ENCODE results near the gene LTB4R2.
"Not testable (repeated sequence)": the region's sequence is repeated elsewhere in the genome, so short reads cannot be mapped to it uniquely, and the experiment has no call there.

LTB4R2 gene

DNA sequence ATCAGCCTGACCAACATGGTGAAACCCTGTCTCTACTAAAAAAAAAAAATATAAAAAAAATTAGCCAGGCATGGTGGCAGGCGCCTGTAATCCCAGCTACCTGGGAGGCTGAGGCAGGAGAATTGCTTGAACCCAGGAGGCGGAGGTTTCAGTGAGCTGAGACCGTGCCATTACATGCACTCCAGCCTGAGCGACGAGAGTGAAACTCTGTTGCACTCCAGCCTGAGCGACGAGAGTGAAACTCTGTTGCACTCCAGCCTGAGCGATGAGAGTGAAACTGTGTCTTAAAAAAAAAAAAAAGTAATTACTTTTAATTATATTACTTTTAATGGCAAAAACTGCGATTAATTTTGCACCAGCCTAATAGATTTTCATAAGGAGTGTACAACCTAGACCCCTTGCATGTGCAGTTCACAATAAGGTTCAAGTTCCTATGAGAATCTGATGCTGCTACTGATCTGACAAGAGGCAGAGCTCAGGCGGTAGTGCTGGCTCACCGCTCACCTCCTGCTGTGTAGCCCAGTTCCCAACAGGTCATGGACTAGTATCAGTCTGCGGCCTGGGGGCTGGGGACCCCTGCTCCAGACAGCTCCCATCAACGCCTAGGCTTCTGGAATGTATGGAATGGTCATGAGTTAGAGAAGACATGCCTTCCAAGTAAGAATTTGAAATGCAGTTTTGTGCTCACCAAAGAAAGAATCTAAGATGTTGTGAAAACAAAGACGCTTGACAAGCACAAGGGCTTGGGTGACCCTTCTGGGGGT lies 11.5 kb downstream of the LTB4R2 start:
- DNase-seq, result no peak

DNA sequence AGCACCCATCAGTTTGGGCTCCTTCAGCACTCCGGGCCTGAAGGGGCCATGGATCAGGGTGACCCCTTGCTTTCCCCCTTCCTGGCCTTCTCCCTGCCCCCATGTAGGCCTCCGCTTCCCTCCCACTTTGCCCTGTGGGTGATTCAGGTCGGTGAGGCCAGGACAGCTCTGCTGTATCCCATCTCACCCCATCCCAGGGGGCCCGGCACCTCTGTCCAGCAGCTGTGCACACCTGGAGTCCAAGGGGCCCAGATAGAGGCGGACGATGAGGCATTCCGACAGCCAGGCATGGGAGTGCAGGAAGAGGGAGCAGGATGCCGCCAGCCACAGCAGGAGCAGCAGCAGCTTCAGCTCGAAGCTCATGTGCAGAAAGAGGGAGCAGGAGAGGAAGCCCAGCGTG lies 12.7 kb downstream of the LTB4R2 start:
- DNase-seq, result no peak

DNA sequence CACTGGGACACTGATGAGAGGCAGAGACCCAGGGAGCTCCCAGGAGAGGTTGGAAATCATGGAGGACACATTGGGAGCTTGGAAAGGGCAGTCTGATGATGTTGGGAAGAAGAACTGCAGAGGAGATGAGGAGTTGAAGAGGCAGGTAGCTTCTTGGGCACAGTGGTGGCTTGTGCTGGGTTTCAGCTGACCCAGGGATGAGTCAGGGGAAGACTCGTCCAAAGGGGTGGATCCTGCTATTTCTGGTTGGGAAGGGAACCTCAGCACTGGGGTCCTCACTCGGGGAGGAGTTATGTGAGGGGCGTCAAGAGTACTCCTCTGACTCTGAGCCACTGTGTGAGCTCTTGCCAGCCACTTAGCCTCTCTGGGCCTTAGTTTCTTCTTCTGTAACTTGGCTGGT lies 13.4 kb downstream of the LTB4R2 start:
- DNase-seq, result no peak

DNA sequence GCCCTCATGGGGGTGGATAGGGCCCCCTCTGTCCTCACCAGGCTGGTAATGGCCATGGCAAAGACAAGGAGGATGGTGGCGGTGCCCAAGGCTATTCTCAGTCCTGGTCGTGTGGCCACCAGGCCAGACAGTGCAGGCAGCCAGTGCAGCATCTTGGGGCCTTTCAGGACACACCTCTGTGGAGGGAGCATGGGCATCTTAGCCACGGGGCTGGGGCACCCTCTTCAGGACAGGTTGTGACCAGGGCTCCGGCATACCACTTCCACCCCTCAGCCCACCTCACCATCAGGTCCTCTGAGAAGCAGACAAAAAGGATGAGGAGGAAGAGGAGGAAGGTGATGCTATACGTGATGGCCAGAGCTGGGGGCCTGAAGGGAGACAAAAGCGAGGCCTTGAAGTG lies 14.1 kb downstream of the LTB4R2 start:
- no peak for DNase-seq

DNA sequence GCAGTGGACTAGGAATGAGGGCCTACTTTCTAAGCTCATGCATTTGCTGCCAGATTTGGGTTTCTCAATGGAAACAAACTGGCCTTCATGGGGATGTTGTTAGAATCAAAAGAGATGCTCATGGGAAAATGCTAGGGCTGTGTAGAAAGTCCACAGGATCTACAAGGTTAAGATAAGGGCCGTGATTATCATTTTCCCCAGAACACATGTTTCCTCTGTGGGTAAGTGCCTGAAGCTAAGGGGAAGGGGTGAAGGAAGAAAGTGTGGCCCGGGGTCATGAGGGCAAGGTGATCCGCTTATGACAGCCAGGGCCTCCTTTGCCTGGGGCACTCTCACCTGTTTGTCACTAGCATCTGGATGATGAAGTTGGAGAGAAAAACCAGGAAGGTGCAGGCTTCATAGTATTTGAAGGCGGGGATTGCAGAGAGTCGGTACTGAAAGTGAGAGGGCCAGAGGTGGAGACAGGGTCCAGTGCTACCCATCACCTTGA lies 15.1 kb downstream of the LTB4R2 start:
- DNase-seq, result no peak

DNA sequence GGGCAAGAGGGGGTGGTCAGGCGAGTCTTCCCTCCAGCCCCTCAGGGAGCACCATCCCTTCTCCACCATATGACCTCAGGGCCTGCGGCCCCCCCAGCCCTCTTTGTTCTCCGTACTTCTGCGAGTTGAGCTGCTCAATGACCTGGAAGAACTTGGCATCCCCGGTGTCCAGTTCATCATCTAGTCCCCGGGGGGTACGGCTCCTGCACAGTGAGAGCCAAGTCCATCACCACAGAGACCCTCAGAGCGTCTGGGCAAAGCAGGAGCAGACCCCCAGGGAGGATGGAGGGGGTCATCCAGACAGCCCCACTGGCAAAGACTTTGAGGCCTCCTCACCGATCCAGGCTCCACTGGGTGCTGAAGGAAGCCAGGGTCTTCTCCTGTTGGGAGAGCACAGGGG lies 16.0 kb downstream of the LTB4R2 start:
- DNase-seq, result no peak

- no peak for DNase-seq
These were observed 17.4 kb downstream of the LTB4R2 start for GRCh38 chr14:24327303-24327702.

GRCh38 chr14:24327914-24328313 lies 18.0 kb downstream of the LTB4R2 start:
- DNase-seq, result not testable (repeated sequence)

DNA sequence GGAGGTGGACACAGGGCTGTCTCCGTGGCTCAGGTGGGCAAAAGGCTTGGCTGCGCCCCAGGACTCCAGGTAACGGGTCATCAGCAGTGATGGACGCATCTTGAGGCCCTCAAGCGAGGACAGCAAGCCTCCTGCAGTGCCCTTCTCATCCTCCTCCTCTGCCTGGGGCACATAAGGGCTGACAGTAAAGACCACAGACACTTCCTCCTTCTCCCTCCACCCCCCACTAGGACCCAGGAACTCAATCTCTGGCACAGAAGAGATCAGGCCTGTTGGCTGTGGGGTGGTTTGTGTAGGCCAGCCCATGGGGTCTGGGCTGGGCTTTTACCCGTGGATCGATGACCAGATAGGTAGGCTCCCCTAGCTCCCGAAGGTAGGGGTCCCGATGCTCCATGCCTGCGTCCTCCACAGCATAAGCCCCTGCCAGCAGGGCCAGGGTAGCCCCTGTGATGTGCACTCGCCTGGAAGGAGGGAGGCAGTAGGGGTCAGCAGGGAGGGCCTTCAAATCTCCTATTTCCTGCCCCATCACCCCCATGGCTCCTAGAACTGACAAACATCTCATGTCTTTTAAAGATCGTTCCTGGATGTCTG lies 19.2 kb downstream of the LTB4R2 start:
- DNase-seq, result no peak

GRCh38 chr14:24329736-24330135 lies 19.8 kb downstream of the LTB4R2 start:
- no peak for DNase-seq

DNA sequence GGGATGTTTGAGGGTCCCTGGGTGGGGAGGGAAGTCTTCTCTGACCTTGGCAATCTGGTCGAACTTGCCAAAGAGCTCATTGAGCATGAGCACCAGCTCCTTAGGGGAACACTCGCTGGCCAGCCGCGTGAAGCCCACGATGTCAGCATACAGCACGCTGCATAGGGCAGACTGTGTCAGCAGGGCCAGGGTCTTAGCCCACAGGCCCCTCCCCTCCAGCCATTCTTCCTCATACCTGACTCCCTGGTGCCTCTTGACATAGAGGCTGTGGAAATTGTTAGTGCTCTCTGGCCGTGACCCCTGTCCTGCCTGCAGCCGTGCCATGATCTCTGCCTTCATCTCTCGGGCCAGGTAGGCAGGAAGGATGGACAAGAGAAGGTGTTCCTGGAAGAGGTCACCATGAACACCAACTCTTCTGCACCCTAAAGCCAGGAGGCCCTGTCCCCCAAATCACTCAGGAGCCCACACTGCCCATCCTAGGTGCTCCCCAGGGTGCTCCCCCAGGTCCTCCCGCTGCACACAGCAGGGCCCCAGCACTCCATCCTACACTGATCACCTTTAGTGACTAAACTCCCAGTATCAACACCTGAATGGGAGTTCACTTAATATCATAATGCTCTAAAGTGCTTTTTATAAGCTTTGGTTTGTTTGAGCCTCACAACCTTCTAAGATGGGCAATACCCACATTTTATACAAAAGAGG lies 21.2 kb downstream of the LTB4R2 start:
- DNase-seq, result no peak

- peak; percentile 45 for DNase-seq
These were observed 21.9 kb downstream of the LTB4R2 start for GRCh38 chr14:24331731-24332267.

- no peak for DNase-seq
These were observed 22.5 kb downstream of the LTB4R2 start for GRCh38 chr14:24332268-24332993.

DNA sequence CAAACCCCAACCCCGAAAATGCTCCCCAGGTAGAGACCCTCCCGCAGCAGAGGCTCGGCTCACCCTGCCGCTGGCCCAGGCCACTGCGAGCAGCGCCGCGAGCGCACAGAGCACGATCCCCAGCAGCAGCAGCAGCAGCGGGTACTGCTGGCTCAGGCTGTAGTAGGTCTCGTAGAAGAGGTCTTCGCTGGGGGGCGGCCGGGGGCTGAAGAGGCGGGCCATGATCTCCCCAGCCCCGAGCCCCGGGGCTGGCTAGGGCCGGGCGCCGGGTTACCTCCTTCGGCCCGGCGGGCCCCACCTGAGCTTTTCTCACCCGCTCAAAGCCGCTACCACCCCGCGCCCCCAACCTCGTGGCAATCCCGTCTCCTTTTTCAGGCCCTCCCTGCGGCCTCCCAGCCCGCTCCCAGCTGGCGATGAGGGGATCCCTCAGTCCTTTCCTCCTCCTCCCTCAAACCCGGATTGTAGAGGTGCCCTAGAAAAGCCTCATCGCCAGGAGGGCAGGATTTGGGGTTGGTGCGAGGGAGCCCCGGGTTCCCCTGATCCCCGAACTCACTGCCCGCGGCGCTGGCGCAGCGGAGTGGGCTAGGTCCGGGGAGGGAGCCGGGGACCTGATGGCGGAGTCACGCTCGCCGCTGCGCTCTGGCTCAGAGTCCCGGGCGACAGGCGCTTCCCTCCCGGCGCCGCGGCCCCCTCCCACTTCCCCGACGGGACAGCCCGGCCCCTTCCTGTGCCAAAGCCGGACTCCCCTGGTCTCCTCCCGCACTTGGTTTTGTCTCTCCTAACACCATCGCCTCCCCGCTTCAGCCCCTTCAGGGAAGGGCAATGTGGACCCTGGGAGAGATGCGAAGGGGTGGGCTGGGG lies 24.7 kb downstream of the LTB4R2 start, which contains the start of gene ADCY4:
ADCY4 (minus strand) TSS at position 641 of the 861 bp plus-strand sequence; CDS start at position 222, 419 bp downstream.
- DNase-seq, result no peak

DNA sequence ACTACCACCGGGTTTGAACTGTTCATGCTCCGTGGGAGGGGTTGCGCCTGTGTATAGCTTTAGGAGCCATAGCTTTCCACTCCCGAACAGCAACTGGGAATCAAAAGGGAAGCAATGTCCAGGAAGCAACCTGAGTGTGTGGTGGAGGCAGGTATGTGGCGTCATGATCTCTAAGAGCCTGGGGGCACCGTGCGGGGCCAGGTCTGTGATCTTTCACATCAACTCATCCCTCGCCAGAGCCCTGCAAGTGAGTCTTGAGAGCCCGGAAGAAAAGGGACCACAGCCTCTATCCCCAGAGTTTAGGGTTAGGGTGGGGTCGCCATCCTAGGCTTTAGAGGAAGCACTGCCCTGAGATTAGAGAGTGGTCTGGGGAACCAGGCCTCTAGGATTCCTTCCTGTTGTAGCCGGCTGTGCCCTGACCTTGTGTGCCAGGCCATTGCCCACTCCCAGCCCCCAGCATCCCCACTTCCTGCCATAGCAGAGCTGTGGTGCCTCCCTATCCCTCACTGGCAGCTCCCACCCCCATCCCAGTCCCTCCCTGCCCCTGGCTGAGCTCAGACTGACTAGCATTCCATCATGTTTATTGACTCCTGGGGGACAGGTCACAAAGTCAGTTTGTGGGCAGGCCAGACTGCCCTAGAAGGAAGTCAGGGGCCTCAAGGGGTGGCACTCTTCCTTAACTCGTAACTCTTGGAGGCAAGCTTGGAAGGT lies 25.7 kb downstream of the LTB4R2 start:
- DNase-seq, result no peak

DNA sequence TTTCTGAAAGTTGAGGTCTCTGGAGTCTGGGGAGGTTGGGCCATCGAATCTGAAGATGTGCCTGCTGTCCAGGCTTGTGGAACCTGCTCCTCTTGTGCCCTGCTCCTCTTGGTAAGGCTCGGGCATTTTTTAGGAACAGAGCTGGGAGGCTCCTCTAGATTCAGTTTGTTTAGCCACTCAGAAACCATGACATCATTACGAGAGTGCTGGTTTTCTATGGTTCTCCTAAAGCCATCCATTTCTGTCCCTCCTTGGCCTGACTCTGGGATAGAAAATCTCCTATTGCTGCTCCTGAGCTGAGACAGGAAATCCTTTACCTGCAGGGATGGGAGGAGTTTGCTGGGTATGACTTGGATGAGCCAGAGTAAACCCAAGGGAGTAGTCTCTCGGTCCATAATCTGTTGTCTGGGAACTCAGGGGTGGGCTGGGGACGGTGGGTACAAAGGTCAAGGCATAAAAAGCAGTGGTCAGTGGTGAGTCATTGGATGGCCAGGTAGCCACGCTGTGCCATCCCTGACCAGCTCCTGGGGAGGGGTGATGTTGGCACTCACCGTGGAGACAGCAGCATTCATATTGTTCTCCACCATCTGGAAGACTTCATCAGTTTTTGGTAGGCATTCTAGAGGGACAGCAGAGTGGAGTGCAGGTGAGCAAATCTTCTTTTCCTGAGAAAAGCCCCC lies 27.3 kb downstream of the LTB4R2 start:
- no peak for DNase-seq

GRCh38 chr14:24337824-24338175 lies 27.9 kb downstream of the LTB4R2 start:
- DNase-seq, result no peak

GRCh38 chr14:24338843-24339242 lies 28.9 kb downstream of the LTB4R2 start:
- no peak for DNase-seq

GRCh38 chr14:24339284-24340151 lies 29.6 kb downstream of the LTB4R2 start, which contains the start of gene RIPK3:
Gene RIPK3 (minus strand): TSS chr14:24339991. CDS start chr14:24339826, 165 bp downstream.
- no peak for DNase-seq

GRCh38 chr14:24340606-24341005 lies 30.7 kb downstream of the LTB4R2 start:
- DNase-seq, result no peak

Data from SHP77 treated with DMSO at 0.1 percent for 48 hours (cell line).